Fibroblast of lung (primary cell): ENCODE data around the gene RNMT. TPM values are rescaled to one million over a fixed set of nuclear protein-coding genes. Genes with fewer than 3 reads are reported as not detected.
A peak's percentile ranks its signal among the peaks of the same experiment; 100 is the strongest.

ENCODE experiments used
- DNase-seq, 2 donors: peaks; one replicate each; pipeline versions ENCODE4 v3.0.0 to v3.0.0-alpha.2; 2010; ENCODE audit warnings: low read depth in 2 of 2
- H2AFZ ChIP-seq: 2 replicates; pipeline ENCODE4 v1.5.1; 2012; ENCODE audit warnings: low read length, control low read depth, inconsistent platforms
- H3K27ac ChIP-seq: 2 replicates; pipeline ENCODE4 v1.5.1; 2011; ENCODE audit warnings: low read length, control low read depth; ENCODE audit not compliant: insufficient read depth
- H3K27me3 ChIP-seq: 2 replicates; pipeline ENCODE4 v1.5.1; 2011; ENCODE audit warnings: mild to moderate bottlenecking, low read length; ENCODE audit not compliant: control insufficient read depth, insufficient read depth
- H3K36me3 ChIP-seq: 2 replicates; pipeline ENCODE4 v1.5.1; 2011; ENCODE audit warnings: low read length; ENCODE audit not compliant: control insufficient read depth, insufficient read depth
- H3K4me1 ChIP-seq: 2 replicates; pipeline ENCODE4 v1.5.1; 2011; ENCODE audit warnings: low read length; ENCODE audit not compliant: control insufficient read depth, insufficient read depth; ENCODE audit errors: extremely low read depth
- H3K4me2 ChIP-seq: 2 replicates; pipeline ENCODE4 v1.5.1; 2011; ENCODE audit warnings: low read length, control low read depth; ENCODE audit not compliant: insufficient read depth; ENCODE audit errors: extremely low read depth
- H3K4me3 ChIP-seq, 4 experiments: fragments of 200-600 bp in 1 of 4; sonication (generic) in 1 of 4; replicated peaks in 1 of 4; 2 replicates each; pipeline ENCODE4 v1.5.1; 2011 to 2016; ENCODE audit warnings: low read length in 4 of 4, low read depth in 3 of 4, mild to moderate bottlenecking in 3 of 4, control low read depth in 2 of 4, inconsistent platforms in 1 of 4, mixed read lengths in 1 of 4; ENCODE audit not compliant: insufficient read depth in 1 of 4; ENCODE audit errors: control extremely low read depth in 1 of 4
- H3K79me2 ChIP-seq: 2 replicates; pipeline ENCODE4 v1.5.1; 2012; ENCODE audit warnings: mild to moderate bottlenecking, low read length, inconsistent platforms; ENCODE audit not compliant: control insufficient read depth, insufficient read depth
- H3K9ac ChIP-seq: 2 replicates; pipeline ENCODE4 v1.5.1; 2011; ENCODE audit warnings: mild to moderate bottlenecking, low read length, control low read depth; ENCODE audit not compliant: insufficient read depth
- H3K9me3 ChIP-seq: 2 replicates; pipeline ENCODE4 v1.5.1; 2012; ENCODE audit warnings: low read depth, low read length; ENCODE audit not compliant: control insufficient read depth, insufficient read depth
- H4K20me1 ChIP-seq: 2 replicates; pipeline ENCODE4 v1.5.1; 2011; ENCODE audit warnings: low read length; ENCODE audit not compliant: control insufficient read depth, insufficient read depth; ENCODE audit errors: extremely low read depth
- CTCF ChIP-seq, 2 donors: IDR thresholded peaks in 1 of 2; conservative IDR thresholded peaks in 1 of 2; 1 replicate in 1 of 2; 2 replicates in 1 of 2; pipeline ENCODE4 v1.5.1; 2011 to 2012; ENCODE audit warnings: low read length in 2 of 2, control low read depth in 1 of 2, inconsistent platforms in 1 of 2, low read depth in 1 of 2, mild to moderate bottlenecking in 1 of 2
- EZH2 ChIP-seq: IDR thresholded peaks from 2 replicates; pipeline ENCODE4 v1.5.1; 2012; ENCODE audit warnings: low read length, control low read depth, mild to moderate bottlenecking; ENCODE audit errors: missing control alignments
- polyA plus RNA-seq, 2 donors: library from polyadenylated mRNA; depleted of rRNA in 1 of 2; stranded (reverse) in 1 of 2; unstranded in 1 of 2; fragments of >200 nt; gene quantifications; 2 replicates each; pipeline ENCODE4 v1.2.1, GENCODE V29; 2011 to 2012; ENCODE audit warnings: missing spikeins in 1 of 2
- total RNA-seq: library from RNA; depleted of rRNA; stranded (reverse); fragments of >200 nt; gene quantifications from 2 replicates; pipeline ENCODE4 v1.2.1, GENCODE V29; 2014

RNMT gene
- total and polyA plus RNA-seq, 2 donors (not counting 1 experiment from before 2014, with no cell fraction given), result 17.2 to 18.2 TPM

DNA sequence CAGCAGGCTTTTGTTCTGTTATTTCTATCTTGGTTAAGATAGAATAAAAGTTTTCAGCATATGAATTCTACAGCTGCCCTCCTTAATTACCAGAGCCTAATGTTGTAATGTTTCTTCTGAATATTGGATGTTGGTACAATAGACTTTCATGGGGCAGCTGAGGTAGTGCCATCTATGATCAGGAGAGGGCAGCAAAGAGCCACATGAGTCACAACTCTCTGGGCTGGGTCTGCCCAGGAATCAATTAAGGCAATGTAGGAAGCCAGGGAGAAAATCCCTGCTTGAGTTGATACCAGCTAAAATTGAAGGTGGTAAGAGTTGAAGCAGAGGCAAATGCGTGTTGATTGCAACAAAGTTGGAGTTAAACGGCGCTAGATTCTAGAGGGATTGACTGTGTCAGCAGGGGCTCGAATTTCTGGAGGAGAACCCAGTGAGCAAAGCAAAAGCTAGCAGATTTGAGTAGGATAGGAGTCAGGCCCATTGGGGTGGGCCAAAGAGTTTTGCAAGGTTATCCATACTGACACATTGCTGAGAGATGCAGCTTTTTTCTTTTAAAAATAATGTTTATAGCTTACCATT, 86.9 kb downstream of the RNMT start:
- Histone ChIP-seq H4K20me1 (no peaks in the 10 kb centered on the region), H3K9me3 (no peaks in the 10 kb centered on the region), H3K36me3 (no peaks in the 10 kb centered on the region), H3K4me3 (no peak overlapping the region), H3K79me2 (no peaks in the 10 kb centered on the region), H3K4me1 (no peaks in the 10 kb centered on the region), H2AFZ (no peak overlapping the region), H3K9ac (no peak overlapping the region), H3K27ac (no peak overlapping the region), H3K27me3 (peaks cover 2% of the 10 kb centered on the region), H3K4me2 (no peak overlapping the region)
- DNase-seq, result peak; percentile 21 to 62
- peak; percentile 88 to 95 for TF ChIP-seq CTCF (conservative IDR thresholded peaks at IDR 0.05 in 1 of 2, IDR thresholded peaks at IDR 0.05 in 1 of 2; ENCODE audit: low read depth in 1 of 2, low read length in 2 of 2)
- TF ChIP-seq EZH2, result no peak

Other genes starting within 250 kb of the RNMT start
- 15.2 and 17.5 TPM in 2 replicates for gene FAM210A, start 115 bp upstream of the RNMT start, total RNA-seq
- 14.2 and 14.4 TPM in 2 replicates for gene FAM210A, start 115 bp upstream of the RNMT start, polyA plus RNA-seq
- not detected in 2 replicates for gene MC5R, start 97.5 kb downstream of the RNMT start, total RNA-seq
- gene MC5R, start 97.5 kb downstream of the RNMT start, polyA plus RNA-seq, result not detected in 2 replicates
- not detected in 2 replicates for gene MC2R, start 188.9 kb downstream of the RNMT start, total RNA-seq
- not detected in 2 replicates for gene MC2R, start 188.9 kb downstream of the RNMT start, polyA plus RNA-seq